ENCODE results near the gene MAGI2.

- TF ChIP-seq CTCF (IDR thresholded peaks at IDR 0.05) (no peak), POLR2AphosphoS5 (IDR thresholded peaks at IDR 0.05) (no peak), POLR2A (IDR thresholded peaks at IDR 0.05) (no peak)
These were observed 780.2 kb downstream of the MAGI2 start for GRCh38 chr7:78673272-78673671.
